ENCODE measurements around the gene TTC16.
"Not testable (repeated sequence)": the region's sequence is repeated elsewhere in the genome, so short reads cannot be mapped to it uniquely, and the experiment has no call there.

The TTC16 gene

DNA sequence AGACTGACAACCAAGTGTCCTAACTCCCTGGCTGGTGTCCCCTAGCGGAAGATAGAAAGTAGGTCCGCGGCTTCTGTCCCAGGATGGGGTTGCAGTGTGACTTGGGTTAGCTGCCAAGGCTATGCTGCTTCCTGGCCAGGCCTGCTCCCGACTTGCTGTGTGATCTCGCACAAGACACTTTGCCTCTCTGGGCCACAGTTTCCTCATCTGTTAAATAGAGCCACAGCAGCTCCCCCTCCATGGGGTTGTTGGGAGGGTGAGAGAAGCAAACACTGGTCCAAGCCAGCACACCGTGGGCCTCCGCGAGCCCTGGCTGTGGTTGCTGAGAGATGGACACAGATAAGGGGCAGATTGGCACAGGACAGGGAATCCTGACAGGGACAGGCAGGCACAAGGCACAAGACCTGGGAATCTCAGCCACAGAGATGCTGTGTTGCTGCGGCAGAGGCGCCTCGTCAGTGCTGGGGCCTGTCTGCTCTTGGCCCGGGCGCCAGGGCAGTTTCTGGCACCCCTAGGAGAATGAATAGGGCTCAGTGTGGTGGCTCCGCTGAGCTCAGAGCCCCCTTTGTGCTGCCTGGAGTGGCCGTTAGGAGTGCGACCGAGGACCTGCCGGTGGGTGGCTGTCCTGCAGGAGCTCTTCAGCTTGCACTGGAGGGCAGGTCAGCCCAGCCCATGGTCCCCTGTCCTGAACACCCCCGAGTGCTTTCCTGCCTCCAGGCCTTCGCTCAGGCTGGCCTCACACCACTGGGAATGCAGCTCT, 64.4 kb downstream of the TTC16 start:
- Histone ChIP-seq H3K4me1 (ENCODE audit: insufficient read depth, low read length) (peaks cover 10% of the 10 kb centered on the region; the same call in 1 of the 2 replicates), H3K9ac (ENCODE audit: low read depth, low read length) (no peak overlapping the region), H3K9me3 (ENCODE audit: control insufficient read depth, insufficient read depth, low read length) (no peaks in the 10 kb centered on the region), H3K36me3 (ENCODE audit: insufficient read depth, low read length) (no peaks in the 10 kb centered on the region)

DNA sequence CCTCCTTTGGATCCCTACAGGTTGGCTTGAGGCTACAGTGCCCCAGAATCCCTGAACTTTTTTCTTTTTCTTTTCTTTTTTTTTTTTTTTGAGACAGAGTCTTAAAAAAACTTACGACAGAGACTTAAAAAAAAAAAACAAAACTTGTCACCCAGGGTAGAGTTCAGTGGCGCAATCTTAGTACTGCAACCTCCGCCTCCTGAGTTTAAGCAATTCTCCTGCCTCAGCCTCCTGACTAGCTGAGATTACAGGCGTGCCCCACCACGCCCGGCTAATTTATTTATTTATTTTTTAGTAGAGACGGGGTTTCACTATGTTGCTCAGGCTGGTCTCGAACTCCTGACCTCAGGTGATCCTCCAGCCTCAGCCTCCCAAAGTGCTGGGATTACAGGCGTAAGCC, 65.0 kb downstream of the TTC16 start:
- not testable (repeated sequence) for H3K9ac ChIP-seq (ENCODE audit: low read depth, low read length); H3K36me3 ChIP-seq (ENCODE audit: insufficient read depth, low read length)
- peaks cover 10% of the 10 kb centered on the region; the same call in 1 of the 2 replicates for H3K4me1 ChIP-seq (ENCODE audit: insufficient read depth, low read length)

More for the DNA sequence above, 65.0 kb downstream of the TTC16 start:
- not testable (repeated sequence) for H3K9me3 ChIP-seq (ENCODE audit: control insufficient read depth, insufficient read depth, low read length)
